OCI-LY3 (cell line): ENCODE measurements around the gene KAZN.

ENCODE experiments used
- CTCF ChIP-seq: fragments of 200-600, 300-600 bp; sonication (generic); IDR thresholded peaks from 2 replicates; pipeline ENCODE4 v1.5.1; 2014; ENCODE audit warnings: antibody characterized with exemption, low read length, low read depth
- EZH2phosphoT487 ChIP-seq: fragments of 200-600 bp; shearing (Covaris generic); IDR thresholded peaks from 2 replicates; pipeline ENCODE4 v1.6.1; 2018; ENCODE audit warnings: antibody characterized with exemption, mixed run types, low read depth

GRCh38 chr1:14596591-14596990 is 1.9 kb upstream of the KAZN start:
- no peak for TF ChIP-seq CTCF
- no peak for TF ChIP-seq EZH2phosphoT487
